ENCODE results near the gene CACNA2D4.

CACNA2D4 gene

DNA sequence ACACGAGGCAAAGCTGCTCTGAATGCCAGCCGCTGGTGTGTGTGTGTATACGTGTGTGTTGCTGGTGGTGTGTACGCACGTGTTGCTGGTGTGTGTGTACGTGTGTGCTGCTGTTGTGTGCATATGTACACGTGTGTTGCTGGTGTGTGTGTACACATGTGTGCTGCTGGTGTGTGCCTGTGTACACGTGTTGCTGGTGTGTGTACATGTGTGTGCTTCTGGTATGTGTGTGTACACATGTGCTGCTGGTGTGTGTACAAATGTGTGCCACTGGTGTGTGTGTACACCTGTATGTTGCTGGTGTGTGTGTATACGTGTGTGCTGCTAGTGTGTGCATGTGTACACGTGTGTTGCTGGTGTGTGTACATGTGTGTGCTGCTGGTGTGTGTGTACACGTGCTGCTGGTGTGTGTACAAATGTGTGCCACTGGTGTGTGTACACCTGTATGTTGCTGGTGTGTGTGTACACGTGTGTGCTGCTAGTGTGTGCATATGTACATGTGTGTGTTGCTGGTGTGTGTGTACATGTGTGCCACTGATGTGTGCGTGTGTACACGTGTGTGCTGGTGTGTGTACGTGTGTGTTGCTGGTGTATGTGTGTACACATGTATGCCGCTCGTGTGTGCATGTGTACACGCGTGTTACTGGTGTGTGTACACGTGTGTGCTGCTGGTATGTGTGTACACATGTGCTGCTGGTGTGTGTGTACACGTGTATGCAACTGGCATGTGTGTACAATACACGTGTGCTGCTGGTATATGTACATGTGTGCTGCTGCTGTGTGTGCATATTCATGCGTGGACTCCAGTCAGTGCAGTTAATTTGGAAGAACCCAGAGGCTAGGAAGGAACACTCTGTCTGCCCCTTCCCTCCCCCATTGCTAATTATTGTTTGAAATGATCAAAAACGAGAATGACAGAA, 47.2 kb downstream of the CACNA2D4 start:
- no peak for DNase-seq (ENCODE audit: low read depth)

DNA sequence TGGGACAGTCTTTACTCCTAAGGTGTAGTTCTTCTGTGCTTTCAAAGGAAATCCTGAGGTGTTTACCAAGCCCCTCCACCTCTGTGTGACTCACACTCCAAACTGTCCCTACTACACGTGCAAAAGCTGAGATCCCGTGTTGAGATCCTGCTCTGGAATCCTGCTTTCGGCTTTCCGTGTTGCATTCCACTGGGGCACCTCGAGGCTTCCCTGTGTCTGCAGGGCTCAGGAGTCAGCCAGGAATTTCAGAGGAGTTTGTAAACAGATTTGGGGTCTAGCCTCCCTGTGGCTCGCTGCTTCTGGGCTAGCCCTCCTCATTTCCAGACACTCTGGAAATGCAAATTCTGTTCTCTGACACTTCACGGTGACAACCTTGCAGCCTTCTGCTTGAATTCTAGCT, 48.4 kb downstream of the CACNA2D4 start:
- no peak for DNase-seq (ENCODE audit: low read depth)

DNA sequence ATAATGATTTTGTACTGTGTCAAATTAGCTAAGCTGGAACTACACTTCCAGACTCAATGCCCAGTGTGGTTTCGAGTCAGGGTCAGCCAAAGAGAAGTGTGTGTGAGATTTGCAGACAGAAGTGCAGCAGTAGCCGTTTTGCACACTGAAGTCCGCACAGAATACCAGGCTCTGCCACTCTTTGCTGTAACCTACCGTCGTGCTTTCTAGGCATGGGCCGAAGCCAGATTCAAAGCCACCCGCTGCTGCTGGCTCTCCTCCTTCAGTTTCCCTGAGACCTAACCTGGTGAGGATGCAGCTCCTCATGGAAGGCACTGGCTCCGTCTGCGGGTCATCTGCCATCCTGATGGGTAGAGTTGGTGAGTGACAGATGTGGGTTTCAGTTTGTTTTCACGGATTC, 49.3 kb downstream of the CACNA2D4 start:
- DNase-seq (ENCODE audit: low read depth): no peak

DNA sequence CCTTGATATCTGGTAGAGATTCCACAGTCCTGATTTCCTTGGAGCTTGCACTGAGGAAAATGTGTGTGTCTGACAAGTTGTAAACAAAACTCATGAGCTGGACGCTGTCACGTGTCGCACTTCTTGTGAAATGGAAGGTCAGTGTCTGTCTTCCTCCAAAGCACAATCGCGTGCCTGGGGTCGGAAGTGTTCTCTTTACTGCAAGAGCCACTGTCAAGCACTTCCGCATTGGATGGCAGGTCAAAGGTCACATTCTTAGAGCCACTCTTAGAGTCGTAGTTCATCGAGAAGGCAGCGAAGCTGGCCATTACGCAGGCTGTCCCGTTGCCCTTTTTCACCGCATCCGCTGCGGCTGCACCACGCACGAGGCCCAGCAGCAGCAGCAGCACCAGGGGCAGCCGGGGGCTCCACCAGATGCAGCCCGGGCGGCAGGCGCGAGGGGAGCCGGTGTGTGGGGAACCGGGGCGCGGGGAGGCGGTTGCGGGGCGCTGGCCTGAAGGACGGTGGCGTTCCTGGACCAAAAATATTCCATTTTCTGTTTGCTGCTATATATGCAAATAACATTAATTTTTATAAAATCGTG, 53.1 kb downstream of the CACNA2D4 start:
- no peak for DNase-seq (ENCODE audit: low read depth)

DNA sequence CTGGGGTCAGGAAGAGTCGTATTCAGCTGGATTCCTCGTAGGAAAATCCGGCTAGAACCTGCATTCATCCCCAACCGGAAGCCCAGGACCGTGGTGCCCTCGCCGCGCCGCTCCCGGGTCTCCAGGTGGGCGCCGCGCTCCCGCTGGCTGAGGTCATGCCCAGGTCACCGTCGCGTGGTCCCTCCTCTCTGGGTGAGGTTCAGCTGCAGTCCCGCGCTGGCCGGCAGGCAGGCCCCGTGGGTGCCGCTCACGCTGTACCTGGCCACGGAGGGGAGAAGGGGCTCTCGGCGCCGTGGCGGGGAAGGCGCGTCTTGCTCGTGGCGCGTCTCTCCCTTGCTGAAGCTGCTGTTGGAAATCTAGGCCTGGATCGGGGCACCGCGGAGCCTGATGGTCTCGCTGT, 53.6 kb downstream of the CACNA2D4 start:
- no peak for DNase-seq (ENCODE audit: low read depth)

DNA sequence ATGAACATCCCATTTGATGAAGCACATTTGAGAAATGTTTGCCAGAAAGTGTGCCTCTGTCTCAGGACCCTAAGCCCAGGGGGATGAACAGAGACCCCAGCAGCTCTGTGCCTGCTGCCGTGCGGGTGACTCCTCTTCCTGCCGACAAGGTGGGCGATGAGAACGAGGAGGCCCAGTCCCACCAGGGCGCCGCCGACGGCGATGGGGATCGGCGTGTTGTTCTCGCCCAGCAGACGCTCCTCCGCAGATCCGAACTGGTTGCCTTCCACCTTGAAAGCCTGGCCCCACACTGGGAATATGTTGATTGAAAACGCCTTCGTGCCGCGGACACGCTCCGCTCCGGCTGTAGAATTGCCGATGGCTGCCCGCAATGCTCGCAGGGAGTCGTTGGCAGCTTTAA, 54.0 kb downstream of the CACNA2D4 start:
- DNase-seq (ENCODE audit: low read depth): no peak

DNA sequence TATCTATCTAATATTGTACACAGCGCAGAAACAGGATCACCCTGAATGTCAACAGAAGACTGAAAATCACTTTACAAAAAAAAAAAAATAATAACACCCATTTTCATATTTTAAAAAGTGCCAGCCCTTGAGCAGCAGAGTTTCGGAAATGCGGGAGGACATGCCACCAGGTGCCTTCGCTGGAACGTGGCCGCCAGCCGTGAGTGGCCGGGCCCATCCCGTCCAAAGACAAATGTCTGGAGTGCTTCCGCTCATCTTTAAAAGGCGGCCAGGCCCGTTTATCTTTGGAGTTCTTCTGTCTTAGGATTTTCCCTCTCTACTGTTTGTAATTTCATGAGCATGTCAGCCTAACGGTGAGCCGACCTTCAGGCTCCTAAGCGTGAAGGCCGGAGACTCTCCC, 54.6 kb downstream of the CACNA2D4 start:
- DNase-seq (ENCODE audit: low read depth): no peak

DNA sequence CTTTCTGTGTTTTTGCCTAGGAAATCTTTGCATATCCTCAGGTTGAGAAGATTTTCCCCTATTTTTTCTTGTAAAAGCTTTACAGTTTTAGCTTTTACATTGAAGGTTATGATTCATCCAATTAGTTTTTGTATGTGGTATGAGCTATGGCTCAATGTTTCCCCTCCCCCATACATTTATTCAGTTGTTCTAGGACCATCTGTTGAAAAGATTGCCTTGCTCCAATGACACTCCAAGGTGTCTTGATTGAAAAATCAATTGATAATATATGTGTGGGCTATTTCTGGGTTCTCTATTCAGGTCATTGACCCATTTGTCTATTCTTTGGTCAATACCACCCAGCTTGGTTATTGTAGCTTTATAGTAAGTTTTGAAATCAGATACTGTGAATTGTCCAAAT, 55.5 kb downstream of the CACNA2D4 start:
- DNase-seq (ENCODE audit: low read depth): no peak

DNA sequence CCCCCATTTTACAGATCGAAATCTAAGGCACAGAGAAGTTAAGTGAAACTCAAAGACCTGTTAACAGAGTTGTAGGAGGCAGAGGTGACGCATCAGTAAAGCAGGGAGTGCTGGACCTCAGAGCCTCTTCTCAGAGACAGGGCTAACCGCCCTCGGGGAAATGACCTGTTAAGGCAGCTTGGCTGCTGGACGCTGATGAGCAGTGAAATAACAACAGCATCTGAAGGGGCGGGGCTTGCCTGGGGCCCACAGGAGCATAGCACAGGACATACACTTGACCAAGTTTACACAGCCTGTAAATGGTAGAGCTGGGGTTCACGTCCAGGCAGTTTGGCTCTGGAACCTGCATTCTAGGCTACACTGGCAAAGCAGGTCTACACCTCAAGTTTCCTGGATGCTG, 58.8 kb downstream of the CACNA2D4 start:
- DNase-seq (ENCODE audit: low read depth): no peak

DNA sequence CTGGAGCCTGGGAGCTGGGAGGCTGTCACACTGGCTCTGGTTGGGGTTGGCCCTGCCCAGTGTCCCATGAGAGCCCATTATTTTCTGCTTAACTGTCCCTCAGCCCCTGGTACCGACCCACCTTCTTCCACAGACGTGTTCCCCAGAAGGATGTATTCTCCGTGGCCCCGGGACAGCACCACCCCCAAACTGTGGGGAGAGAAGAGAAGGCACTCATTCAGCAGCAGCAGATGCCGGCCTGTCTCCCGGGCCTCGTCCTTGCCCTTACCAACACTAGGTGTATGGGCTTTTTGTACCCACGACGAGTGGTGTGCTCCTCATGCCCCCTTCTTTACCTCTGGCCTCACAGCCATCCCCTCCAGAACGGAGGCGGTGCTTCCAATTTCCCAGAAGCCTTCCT, 60.0 kb downstream of the CACNA2D4 start:
- DNase-seq (ENCODE audit: low read depth): no peak

DNA sequence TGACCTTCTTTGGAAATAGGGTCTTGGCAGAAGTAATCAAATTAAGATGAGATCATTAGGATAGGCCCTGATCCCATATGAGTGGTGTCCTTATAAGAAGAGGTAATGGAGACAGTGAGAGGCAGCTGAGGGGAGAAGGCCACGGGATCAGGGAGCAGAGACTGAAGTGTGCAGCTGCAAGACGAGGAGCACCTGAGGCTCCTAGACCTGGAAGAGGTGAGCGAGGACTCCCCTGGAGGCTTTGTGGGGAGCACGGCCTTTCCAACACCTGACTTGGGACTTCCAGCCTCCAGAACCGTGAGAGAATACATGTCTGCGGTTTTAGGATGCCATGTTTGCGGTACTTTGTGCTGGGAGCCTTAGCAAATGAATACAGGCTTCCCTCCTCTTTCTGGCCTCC, 60.6 kb downstream of the CACNA2D4 start:
- DNase-seq (ENCODE audit: low read depth): no peak

DNA sequence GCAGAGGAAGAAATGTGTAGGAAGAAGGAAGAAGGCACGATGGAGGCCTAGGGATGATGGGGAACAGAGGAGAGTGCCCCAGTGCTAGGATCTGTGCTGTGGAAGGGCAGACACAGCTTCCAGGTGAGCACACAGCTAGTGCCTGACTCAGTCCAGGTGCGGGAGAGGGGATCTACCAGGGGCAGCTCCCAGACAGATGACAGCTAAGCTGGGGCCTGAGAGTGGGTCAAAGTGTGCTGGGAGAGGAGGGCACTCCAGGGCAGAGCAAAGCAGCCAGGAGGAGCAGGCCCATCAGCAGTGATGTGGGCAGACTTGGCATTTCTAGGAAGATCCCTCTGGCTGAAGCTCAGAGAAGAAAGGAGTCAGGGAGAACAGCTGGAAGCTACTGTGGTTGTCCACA, 61.4 kb downstream of the CACNA2D4 start:
- no peak for DNase-seq (ENCODE audit: low read depth)

DNA sequence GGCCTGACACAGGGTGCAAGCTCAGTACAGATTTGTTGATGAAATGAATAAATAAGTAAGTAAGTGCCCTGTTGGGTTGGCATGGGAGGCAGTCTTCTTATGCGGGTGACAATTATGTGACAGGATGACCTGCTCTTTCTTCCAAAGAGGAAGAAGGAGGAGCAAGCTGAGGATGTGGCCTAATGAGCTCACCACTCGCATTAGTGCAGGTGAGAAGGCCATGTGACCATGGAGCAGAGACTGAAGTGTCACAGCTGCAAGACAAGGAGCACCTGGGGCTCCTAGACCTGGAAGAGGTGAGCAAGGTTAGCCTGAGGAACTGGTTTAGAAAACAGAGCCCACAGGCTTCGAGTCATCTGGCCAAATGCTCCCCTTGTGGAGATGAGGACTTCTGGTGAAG, 63.2 kb downstream of the CACNA2D4 start:
- DNase-seq (ENCODE audit: low read depth): no peak

DNA sequence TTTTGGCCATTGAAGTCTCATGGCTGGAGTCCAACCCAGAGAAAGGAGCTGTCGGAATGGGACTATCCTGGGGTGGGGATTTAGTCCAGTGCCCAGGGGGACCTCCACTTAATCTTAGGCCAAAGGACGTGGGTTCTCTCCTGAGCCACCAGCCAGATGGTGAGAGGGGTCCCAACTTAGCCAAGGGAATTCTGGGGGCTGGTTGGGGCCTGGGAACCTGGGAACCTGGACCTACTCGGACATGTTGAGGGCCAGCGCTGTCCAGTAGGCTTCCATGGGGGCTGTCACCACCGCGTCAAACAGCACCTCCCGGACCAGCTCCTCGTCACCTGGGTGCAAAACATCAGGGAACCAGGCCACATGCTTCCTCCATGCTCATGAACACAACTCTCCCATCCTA, 64.7 kb downstream of the CACNA2D4 start:
- no peak for DNase-seq (ENCODE audit: low read depth)

DNA sequence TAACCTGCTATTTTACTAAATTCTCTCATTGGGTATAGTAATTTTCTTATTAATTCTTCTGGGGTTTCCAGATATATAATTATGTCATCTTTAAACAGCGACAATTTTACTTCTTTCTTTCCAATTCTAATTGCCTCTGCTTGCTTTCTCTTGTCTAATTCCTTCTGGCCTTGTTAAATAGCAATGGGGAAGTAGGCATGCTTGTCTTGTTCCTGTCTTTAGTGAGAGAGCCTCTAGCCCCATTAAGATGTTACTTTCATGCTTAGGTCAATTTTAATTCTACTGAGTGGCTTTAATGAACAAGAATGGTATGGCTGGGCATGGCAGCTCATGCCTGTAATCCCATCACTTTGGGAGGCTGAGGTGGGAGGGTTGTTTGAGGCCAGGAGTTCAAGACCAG, 66.4 kb downstream of the CACNA2D4 start:
- DNase-seq (ENCODE audit: low read depth): no peak

DNA sequence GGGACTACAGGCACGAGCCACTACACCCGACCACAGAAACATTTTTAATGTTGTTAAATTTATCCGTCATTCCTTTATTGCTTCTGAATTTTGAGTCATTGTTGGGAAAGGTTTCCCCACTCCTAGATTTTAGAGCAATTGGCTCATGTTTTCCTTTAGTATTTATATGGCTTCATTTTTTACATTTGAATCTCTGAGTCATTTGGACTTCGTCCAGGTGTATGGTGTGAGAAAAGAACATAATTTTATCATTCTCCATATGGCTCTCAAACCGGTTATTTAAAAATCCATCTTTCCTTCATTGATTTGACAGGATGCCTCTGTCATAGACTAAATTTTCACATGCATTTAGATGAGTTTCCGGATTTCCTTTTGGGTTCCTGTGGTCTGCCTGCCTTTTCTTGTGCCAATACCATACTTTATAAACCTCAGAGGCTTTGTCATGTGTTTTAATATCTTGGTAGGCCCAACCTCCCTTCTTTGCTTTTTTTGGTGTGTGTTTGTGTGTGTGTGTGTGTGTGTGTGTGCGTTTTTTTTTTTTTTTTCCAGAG, 67.2 kb downstream of the CACNA2D4 start:
- DNase-seq (ENCODE audit: low read depth): peak; percentile 81

DNA sequence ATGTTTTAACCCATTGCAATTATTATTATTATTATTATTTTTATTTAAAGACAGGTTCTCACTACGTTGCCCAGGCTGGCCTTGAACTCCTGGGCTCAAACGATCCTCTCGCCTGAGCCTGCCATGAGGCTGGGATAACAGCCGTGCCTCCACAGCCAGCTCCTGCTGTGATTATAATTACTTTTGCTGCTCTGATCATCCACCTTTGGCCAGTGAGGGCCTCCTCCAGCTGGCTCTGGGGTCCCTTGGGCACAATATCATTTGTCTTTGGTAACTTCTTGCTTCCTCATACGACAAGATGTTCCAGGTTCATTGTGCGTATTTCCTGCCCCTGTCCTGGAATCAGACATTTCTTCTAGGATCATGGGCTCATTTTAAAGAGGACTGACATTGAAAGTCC, 69.7 kb downstream of the CACNA2D4 start:
- DNase-seq (ENCODE audit: low read depth): no peak

DNA sequence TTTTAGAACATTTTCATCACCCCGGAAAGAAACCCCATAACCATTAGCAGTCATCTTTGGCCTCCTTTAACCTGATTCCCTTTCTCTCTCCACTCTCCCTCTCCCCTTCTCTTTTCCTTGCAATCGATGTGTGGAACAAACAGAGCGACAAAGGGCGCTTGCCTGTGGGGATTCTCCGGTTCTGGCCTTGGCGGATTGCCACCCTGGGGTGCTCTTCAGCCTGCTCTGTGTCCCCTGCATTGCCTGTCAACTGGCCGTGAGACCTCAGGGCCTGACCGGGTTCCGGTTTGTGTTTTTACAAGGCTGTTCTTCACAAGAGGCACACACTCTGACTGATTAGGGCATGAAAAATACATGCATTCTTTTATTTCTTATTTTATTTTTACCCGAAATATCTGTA, 70.3 kb downstream of the CACNA2D4 start:
- DNase-seq (ENCODE audit: low read depth): no peak

DNA sequence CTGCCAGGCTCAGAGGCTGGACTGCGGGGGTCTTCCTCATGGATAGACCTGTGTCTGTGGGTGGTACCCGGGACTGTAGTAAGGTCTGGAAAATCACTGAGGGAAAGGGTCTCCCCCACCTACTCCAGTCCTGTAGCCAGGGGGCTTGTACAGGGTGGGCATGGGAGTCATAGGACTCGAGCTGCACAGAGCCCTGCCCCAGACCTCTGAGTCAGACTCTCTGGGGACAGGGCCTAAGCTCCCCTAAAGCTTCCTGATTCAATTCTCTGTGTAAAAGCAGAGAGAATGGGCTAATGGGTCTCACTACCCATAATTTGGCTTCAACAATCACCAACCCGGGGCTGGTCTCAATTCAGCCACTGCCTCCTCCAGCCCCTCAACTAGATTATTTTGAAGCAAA, 71.0 kb downstream of the CACNA2D4 start:
- no peak for DNase-seq (ENCODE audit: low read depth)

DNA sequence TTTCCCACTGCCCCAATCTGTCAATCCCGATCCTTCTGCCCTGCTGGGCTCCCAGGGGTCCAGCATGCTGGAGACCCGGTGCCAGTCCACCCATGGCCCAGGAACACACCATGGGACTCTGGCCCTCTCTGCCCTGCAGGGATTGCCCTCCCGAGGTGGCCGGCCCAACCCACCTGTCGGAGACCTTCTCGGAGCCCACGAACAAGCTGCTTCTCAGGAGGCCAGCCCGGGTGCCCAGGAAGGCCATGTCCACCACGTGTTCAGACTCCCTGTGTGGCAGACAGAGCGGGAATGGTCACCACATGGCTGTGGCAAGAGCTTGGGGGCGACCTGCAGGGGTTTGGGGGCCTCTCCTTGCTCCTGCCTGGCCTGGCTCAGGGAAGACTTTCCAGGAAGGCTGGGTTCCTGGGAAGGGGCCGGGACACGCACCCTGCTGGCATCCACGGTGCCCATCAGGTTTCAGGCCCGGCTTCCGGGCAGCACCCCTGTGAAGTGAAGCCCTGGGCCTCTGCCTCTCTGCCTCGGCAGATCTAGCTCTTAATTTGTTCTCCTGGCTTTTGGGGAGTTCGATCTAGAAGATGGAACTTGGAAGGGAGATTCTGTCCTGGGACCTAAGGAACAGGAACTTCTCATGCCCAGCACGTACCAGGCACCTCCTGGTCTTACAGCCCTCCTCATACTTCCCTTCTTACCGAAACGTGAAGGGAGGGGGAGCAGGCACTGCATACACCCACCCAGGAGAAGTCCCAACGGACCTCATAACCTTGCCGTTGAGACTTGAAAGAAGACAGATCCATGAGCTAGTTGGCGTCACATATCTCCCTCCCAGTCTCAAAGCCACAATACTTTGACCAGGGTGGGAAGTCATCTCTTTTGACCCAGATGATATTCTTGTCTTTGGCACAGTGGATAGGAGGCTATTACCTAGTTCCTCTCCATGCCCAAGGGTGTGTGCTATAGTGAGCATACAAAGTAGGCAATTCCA, 71.7 kb downstream of the CACNA2D4 start:
- DNase-seq (ENCODE audit: low read depth): no peak

DNA sequence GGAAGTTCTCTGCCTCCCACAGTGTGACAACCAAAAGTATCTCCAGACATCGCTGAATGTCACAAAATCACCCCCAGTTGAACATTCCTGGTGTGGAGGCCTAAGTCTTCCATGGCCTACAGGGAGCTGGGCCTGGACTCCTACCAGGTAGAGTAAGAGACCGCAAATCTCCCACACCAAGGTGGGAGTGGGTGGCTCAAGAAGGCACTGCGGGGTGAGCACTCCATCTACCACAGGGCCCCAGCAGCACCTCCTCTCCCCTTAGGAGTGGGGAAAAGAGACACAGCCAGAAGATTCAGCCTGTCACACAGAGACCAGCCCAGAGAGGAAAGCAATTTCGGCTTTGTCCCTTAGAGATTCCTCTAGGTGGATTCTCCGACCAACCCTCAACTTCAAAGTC, 72.6 kb downstream of the CACNA2D4 start:
- DNase-seq (ENCODE audit: low read depth): no peak

DNA sequence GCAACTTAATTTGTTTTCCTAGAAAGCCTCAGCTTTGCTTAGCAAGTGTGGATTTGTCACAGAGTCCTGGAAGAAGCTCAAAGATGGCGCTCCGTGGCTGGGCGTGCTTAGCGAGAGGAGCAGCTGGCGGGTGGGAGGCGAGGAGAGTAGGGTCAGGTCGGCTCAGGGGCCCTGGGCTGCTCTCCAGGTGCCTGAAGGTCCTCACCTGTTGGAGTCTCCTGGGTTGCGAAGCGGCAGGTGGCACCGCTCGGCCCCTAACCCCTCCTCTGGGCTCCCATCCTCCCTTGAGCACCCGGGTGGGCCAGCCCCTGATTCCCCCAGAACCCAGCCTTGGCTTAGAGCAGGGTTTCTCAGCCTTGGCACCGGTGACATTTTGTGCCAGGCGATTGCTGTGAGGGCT, 73.0 kb downstream of the CACNA2D4 start:
- no peak for DNase-seq (ENCODE audit: low read depth)
